ENCODE results near the gene IL17REL. TPM values are rescaled to one million over a fixed set of nuclear protein-coding genes. Genes with fewer than 3 reads are reported as not detected.

IL17REL gene
- total RNA-seq, 1 experiment from 2014 or later, result not detected

DNA sequence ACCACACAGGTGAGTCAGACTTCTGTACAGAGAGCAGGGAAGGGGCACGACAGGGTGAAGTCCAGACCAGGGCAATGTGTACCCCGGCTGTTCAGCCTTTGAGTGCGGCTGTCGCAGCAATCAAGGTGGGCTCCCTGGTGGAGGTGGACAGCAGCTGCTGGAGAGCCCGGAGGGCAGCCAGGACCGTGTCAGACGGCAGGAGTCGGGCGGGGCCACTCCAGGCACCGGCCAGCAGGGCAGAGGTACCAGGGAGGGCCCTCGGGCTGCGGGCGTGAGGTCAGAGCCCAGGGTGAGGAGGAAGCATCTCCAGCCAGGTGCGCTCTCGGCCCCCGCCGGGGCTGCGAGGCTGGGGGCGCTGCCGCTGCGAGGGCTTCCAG lies 52.8 kb downstream of the IL17REL start:
- no peaks in the 10 kb centered on the region for H3K9me3 ChIP-seq (replicated peaks)
- no peaks in the 10 kb centered on the region for H3K27me3 ChIP-seq
- H3K27ac ChIP-seq, result peak overlapping the region; percentile 60
- peak in 1 of 2 experiments; percentile 66 for DNase-seq
- H3K36me3 ChIP-seq, result peaks cover 21% of the 10 kb centered on the region
- peaks cover 41% of the 10 kb centered on the region for H3K4me1 ChIP-seq
- peak overlapping the region; percentile 64 for H3K4me3 ChIP-seq

- H3K4me3 ChIP-seq, result peak overlapping the region; percentile 64
- DNase-seq, result no peak
- H3K9me3 ChIP-seq (replicated peaks), result no peaks in the 10 kb centered on the region
- H3K27me3 ChIP-seq, result no peaks in the 10 kb centered on the region
- peaks cover 21% of the 10 kb centered on the region for H3K36me3 ChIP-seq
- H3K27ac ChIP-seq, result no peak overlapping the region; the same call in 1 of the 2 replicates
- peaks cover 47% of the 10 kb centered on the region for H3K4me1 ChIP-seq
Measured at GRCh38 chr22:49958931-49959781, 53.4 kb downstream of the IL17REL start.

- H3K36me3 ChIP-seq, result peaks cover 15% of the 10 kb centered on the region
- H3K4me1 ChIP-seq, result peaks cover 54% of the 10 kb centered on the region
- no peak overlapping the region for H3K4me3 ChIP-seq
- H3K27ac ChIP-seq, result no peak overlapping the region
- H3K27me3 ChIP-seq, result no peaks in the 10 kb centered on the region
- no peak for DNase-seq
- no peaks in the 10 kb centered on the region for H3K9me3 ChIP-seq (replicated peaks)
Measured at GRCh38 chr22:49958366-49958921, 54.1 kb downstream of the IL17REL start.

- H3K27ac ChIP-seq, result no peak overlapping the region
- no peak overlapping the region for H3K4me3 ChIP-seq
- peaks cover 9% of the 10 kb centered on the region for H3K36me3 ChIP-seq
- no peak for DNase-seq
- no peaks in the 10 kb centered on the region for H3K9me3 ChIP-seq (replicated peaks)
- H3K4me1 ChIP-seq, result peaks cover 57% of the 10 kb centered on the region
- H3K27me3 ChIP-seq, result no peaks in the 10 kb centered on the region
Measured at GRCh38 chr22:49957826-49958365, 54.7 kb downstream of the IL17REL start.

GRCh38 chr22:49956914-49957825 lies 55.4 kb downstream of the IL17REL start:
- H3K4me1 ChIP-seq, result peaks cover 59% of the 10 kb centered on the region
- H3K27ac ChIP-seq, result peak overlapping the region; percentile 65

DNA sequence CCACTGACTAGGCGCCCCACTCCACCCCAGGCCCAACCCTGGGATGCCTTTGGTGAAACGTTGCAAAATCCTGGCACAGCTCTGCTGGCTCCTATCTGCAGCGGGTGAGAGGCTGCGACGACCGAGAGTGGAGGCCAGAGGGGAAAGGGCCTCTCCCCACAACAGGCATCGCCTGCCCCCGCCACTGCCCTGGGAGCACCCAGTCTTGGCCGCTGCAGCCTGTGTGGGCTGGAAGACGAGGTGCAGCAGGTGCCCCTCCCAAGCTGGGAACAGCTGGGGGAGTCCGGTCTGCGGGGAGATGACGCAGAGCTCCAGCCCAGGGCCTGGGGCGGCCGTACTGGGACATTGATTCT lies 56.2 kb downstream of the IL17REL start:
- Histone ChIP-seq H3K36me3 (no peaks in the 10 kb centered on the region), H3K27ac (peak overlapping the region; percentile 65), H3K4me3 (no peak overlapping the region), H3K9me3 (replicated peaks) (no peaks in the 10 kb centered on the region), H3K4me1 (peaks cover 62% of the 10 kb centered on the region), H3K27me3 (no peaks in the 10 kb centered on the region)
- DNase-seq, result peak; percentile 98

More at GRCh38 chr22:49956914-49957825, 55.4 kb downstream of the IL17REL start:
- DNase-seq, result no peak
- Histone ChIP-seq H3K27me3 (no peaks in the 10 kb centered on the region), H3K9me3 (replicated peaks) (no peaks in the 10 kb centered on the region), H3K36me3 (peaks cover 4% of the 10 kb centered on the region; the same call in 1 of the 2 replicates), H3K4me3 (no peak overlapping the region)

GRCh38 chr22:49955581-49956417 lies 56.8 kb downstream of the IL17REL start:
- peaks cover 62% of the 10 kb centered on the region for H3K4me1 ChIP-seq
- no peak overlapping the region for H3K4me3 ChIP-seq
- DNase-seq, result no peak
- H3K27ac ChIP-seq, result peak overlapping the region; percentile 65
- no peaks in the 10 kb centered on the region for H3K27me3 ChIP-seq
- no peaks in the 10 kb centered on the region for H3K9me3 ChIP-seq (replicated peaks)
- H3K36me3 ChIP-seq, result no peaks in the 10 kb centered on the region

- Histone ChIP-seq H3K9me3 (replicated peaks) (no peaks in the 10 kb centered on the region), H3K4me1 (peaks cover 62% of the 10 kb centered on the region), H3K4me3 (no peak overlapping the region), H3K27me3 (no peaks in the 10 kb centered on the region), H3K27ac (peak overlapping the region; percentile 65), H3K36me3 (no peaks in the 10 kb centered on the region)
- no peak for DNase-seq
Measured at GRCh38 chr22:49954991-49955580, 57.5 kb downstream of the IL17REL start.

- no peak overlapping the region for H3K27ac ChIP-seq
Measured at GRCh38 chr22:49954354-49954753, 58.2 kb downstream of the IL17REL start.

GRCh38 chr22:49953680-49954344 lies 58.8 kb downstream of the IL17REL start:
- Histone ChIP-seq H3K36me3 (no peaks in the 10 kb centered on the region), H3K9me3 (replicated peaks) (no peaks in the 10 kb centered on the region), H3K27ac (no peak overlapping the region), H3K27me3 (no peaks in the 10 kb centered on the region), H3K4me1 (peaks cover 68% of the 10 kb centered on the region), H3K4me3 (no peak overlapping the region)
- DNase-seq, result no peak

More at GRCh38 chr22:49954354-49954753, 58.2 kb downstream of the IL17REL start:
- no peak for DNase-seq
- Histone ChIP-seq H3K4me3 (no peak overlapping the region), H3K4me1 (peaks cover 65% of the 10 kb centered on the region), H3K9me3 (replicated peaks) (no peaks in the 10 kb centered on the region), H3K36me3 (no peaks in the 10 kb centered on the region), H3K27me3 (no peaks in the 10 kb centered on the region)

GRCh38 chr22:49953027-49953679 lies 59.4 kb downstream of the IL17REL start:
- Histone ChIP-seq H3K4me1 (peaks cover 74% of the 10 kb centered on the region), H3K36me3 (no peaks in the 10 kb centered on the region), H3K4me3 (no peak overlapping the region), H3K27me3 (no peaks in the 10 kb centered on the region), H3K27ac (no peak overlapping the region), H3K9me3 (replicated peaks) (no peaks in the 10 kb centered on the region)
- DNase-seq, result no peak

DNA sequence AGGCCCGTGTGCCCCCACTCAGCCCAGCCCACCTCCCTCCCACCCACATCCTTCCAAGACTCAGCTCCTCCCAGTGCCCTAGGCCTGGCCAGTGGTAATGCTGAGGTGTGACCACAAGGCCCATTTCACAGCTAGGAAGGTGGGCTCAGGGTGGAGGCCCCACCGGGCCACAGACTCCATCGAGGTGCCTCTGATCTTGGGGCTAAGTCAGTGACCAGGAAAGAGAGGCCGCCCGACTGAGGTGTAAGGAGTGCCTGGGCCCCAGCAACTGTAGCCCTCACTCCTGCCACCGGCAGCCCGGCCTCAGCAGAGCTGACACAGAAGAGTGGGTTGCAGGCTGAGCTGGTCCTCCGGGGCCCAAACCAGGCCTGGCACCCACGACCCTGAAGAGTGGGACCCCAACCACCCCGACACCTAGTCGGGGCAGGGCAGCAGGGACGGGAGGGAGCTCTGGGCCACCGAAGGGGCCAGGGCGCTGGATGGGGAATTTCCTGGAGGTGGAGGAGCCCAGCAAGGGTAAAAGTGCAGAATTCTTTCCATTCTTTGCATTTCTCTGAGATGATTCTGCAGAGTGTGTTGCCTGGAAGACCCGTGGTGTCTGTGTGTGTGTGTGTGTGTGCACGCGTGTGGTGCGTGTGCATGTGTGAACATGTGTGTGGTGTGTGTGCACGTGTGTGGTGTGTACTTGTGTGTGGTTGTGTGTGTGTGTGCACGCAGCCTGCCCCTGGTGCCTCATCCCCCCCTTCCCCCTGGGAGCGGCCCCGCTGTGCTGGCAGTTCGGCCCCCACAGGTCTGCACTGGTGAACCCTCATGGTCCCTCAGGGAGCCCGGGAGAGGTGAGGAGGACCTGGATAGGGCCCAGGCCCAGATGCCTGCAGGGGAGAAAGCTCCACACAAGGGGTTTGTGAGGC lies 60.3 kb downstream of the IL17REL start:
- Histone ChIP-seq H3K27ac (peak overlapping the region; percentile 24; the same call in 1 of the 2 replicates), H3K9me3 (replicated peaks) (no peaks in the 10 kb centered on the region), H3K4me3 (no peak overlapping the region), H3K36me3 (no peaks in the 10 kb centered on the region), H3K27me3 (no peaks in the 10 kb centered on the region), H3K4me1 (peaks cover 81% of the 10 kb centered on the region)
- no peak for DNase-seq

Measured in SJCRH30 (cell line).